GM19467 (cell line): Measurements from ENCODE around the gene IL23A.

Experiments
- ATAC-seq: cut with Tn5 transposase; IDR thresholded peaks from one replicate; pipeline ENCODE4 v1.9.1; 2021; ENCODE audit warnings: mild to moderate bottlenecking, moderate library complexity; ENCODE audit not compliant: unreplicated experiment

IL23A gene

GRCh38 chr12:56359851-56360767, 21.4 kb downstream of the IL23A start, which contains the start of gene STAT2:
STAT2 (minus strand) TSS chr12:56360107; CDS start chr12:56356571, 3,536 bp downstream.
- ATAC-seq = peak; percentile 94

GRCh38 chr12:56361487-56362129, 22.9 kb downstream of the IL23A start:
- no peak for ATAC-seq

GRCh38 chr12:56362130-56363059, 23.7 kb downstream of the IL23A start, which contains the start of gene APOF:
APOF (minus strand) TSS chr12:56362857; CDS start chr12:56362745, 112 bp downstream.
- ATAC-seq = no peak

GRCh38 chr12:56366948-56367347, 28.3 kb downstream of the IL23A start:
- ATAC-seq = no peak

- no peak for ATAC-seq
These were observed 34.8 kb downstream of the IL23A start for GRCh38 chr12:56373515-56373914.

- ATAC-seq = no peak
These were observed 36.3 kb downstream of the IL23A start for GRCh38 chr12:56374726-56375597.

- peak; percentile 73 for ATAC-seq
These were observed 37.1 kb downstream of the IL23A start for GRCh38 chr12:56375598-56376434.

- ATAC-seq = no peak
These were observed 38.8 kb downstream of the IL23A start for GRCh38 chr12:56377310-56377988.

GRCh38 chr12:56377989-56378316, 39.3 kb downstream of the IL23A start:
- ATAC-seq = no peak

GRCh38 chr12:56382611-56383010, 43.9 kb downstream of the IL23A start:
- no peak for ATAC-seq

GRCh38 chr12:56385873-56386272, 47.2 kb downstream of the IL23A start:
- no peak for ATAC-seq

GRCh38 chr12:56387152-56387736, 48.6 kb downstream of the IL23A start:
- no peak for ATAC-seq

- ATAC-seq = no peak
These were observed 50.7 kb downstream of the IL23A start for GRCh38 chr12:56389412-56389811.
